Measurements from ENCODE around the gene FAM120AOS.

FAM120AOS gene

DNA sequence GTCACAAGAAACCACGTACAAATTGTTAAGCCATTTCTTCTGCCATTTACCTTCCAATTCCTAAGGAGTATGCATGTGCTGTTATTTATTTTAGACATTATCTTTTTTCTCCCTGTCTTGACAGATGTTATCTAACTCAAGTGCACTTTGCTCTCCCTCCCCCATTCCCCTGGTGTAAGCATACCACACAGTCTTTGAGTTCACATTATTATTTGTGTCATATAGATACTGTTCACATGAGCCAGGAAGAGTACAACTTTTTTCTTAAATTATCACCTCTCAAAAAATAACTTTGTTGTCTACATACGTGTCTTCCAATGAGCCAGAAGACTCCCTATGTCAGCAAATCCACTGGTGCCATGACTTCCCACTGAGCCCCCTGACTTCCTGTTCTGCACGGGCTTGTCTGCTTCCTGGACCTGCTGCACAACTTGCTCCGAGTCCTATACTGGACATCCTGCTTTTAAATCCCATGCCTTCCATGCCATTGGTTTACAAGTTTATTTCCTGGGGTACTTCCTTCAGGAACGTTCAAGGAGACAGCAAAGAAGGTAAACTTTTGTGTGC lies 21.8 kb downstream of the FAM120AOS start:
- H3K36me3 ChIP-seq (ENCODE audit: control insufficient read depth, insufficient read depth, low read length), result no peaks in the 10 kb centered on the region
- no peaks in the 10 kb centered on the region for H3K27me3 ChIP-seq (ENCODE audit: control insufficient read depth, insufficient read depth, low read length, poor library complexity, severe bottlenecking)
- WGBS, 2 experiments, result 88 to 92% methylated on average over 5 of the region's 5 CpGs
- no peaks in the 10 kb centered on the region for H3K9me3 ChIP-seq (ENCODE audit: control insufficient read depth, low read length)
- H3K27ac ChIP-seq (ENCODE audit: insufficient read depth, low read depth, low read length, poor library complexity, severe bottlenecking), result no peak overlapping the region
- no peaks in the 10 kb centered on the region for H3K4me1 ChIP-seq (ENCODE audit: control insufficient read depth, insufficient read depth, low read length)
- H3K4me3 ChIP-seq (ENCODE audit: insufficient read depth, low read depth, low read length), result no peak overlapping the region

DNA sequence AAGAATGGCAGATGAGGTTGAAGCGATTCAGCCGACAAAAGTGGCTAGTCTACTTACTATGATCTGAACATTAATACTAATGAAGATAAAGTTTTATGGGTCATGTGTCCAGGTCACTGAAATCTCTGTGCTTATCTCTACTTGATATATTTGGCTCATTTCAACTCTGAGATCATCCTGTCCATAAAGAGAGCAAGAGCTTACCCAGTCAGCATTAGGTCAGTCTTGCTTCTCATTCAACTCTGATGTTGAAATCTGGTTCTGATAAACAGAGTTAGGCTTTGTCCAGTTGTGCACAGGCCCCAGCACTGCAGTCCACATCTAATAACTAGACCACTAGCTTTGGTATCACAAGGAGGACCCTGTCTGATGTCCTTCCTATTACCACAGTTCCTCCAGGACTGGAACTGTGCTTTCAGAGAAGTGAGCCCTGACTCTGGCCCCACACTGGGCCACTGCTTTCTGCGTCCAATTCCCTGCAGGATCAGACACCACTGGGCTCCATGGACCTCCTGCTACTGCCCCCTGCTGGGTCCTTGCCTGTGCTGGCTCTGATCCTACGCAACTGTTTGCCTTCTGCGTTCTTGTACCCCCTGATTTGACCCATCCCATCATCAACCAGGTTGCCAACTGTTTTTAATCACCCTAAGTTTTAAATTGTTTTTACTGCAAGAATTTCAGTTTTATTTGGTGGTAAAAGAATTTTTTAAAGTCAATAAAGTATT lies 25.6 kb downstream of the FAM120AOS start:
- H3K4me3 ChIP-seq (ENCODE audit: insufficient read depth, low read depth, low read length), result no peak overlapping the region
- H3K9me3 ChIP-seq (ENCODE audit: control insufficient read depth, low read length), result no peaks in the 10 kb centered on the region
- WGBS, 2 experiments, result 86 to 87% methylated on average over 5 of the region's 5 CpGs
- no peaks in the 10 kb centered on the region for H3K27me3 ChIP-seq (ENCODE audit: control insufficient read depth, insufficient read depth, low read length, poor library complexity, severe bottlenecking)
- H3K4me1 ChIP-seq (ENCODE audit: control insufficient read depth, insufficient read depth, low read length), result no peaks in the 10 kb centered on the region
- H3K36me3 ChIP-seq (ENCODE audit: control insufficient read depth, insufficient read depth, low read length), result no peaks in the 10 kb centered on the region
- no peak overlapping the region for H3K27ac ChIP-seq (ENCODE audit: insufficient read depth, low read depth, low read length, poor library complexity, severe bottlenecking)

DNA sequence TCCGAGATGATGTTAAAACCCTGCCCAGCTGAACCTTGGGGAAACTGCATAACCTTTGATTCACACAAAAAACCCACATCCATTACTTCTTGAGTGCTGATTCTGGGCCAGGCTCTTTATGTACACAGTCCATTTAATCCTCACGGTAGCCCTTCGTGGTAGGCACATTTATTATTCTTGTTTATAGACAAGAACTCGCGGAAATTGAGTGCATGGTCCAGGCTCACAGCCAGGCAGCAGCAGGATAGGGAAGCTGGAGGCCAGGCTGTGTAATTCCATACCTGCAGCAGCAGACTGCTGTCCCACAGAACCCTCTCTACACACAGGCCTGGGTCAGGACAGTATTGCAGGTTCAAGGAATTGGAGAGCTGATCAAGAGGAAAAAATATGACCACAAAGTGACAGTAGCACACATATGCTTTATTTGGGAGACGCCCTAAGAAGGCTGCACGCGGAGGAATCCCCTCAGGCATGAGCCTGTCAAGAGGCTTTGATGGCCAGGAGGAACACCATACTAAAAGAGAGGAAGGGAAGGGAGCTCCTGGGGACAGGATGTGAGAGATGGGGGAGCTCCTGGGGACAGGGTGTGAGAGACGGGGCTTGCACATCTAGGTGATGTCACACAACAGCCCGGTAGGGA lies 30.3 kb downstream of the FAM120AOS start:
- Histone ChIP-seq H3K9me3 (ENCODE audit: control insufficient read depth, low read length) (no peaks in the 10 kb centered on the region), H3K4me1 (ENCODE audit: control insufficient read depth, insufficient read depth, low read length) (no peaks in the 10 kb centered on the region), H3K4me3 (ENCODE audit: insufficient read depth, low read depth, low read length) (no peak overlapping the region), H3K36me3 (ENCODE audit: control insufficient read depth, insufficient read depth, low read length) (no peaks in the 10 kb centered on the region), H3K27me3 (ENCODE audit: control insufficient read depth, insufficient read depth, low read length, poor library complexity, severe bottlenecking) (no peaks in the 10 kb centered on the region), H3K27ac (ENCODE audit: insufficient read depth, low read depth, low read length, poor library complexity, severe bottlenecking) (no peak overlapping the region)
- WGBS, 2 experiments, result 93 to 94% methylated on average over 10 of the region's 10 CpGs

DNA sequence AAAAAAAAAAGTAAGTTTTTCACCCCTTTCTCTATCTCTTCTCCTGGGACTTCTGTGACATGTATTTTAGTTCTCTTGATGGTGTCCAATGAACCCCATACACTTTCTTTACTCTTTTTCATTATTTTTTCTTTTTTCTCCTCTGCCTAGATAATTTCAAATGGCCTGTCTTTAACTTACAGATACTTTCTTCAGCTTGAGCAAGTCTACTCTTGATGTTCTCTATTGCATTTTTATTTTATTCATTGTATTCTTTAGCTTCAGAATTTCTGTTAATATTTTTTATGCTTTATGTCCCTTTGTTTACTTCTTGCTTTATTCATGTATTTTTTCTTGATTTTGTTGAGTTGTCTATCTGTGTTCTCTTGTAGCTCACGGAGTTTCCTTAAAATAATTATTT lies 34.4 kb downstream of the FAM120AOS start:
- no peaks in the 10 kb centered on the region for H3K4me1 ChIP-seq (ENCODE audit: control insufficient read depth, insufficient read depth, low read length)
- no peaks in the 10 kb centered on the region for H3K9me3 ChIP-seq (ENCODE audit: control insufficient read depth, low read length)
- no peak overlapping the region for H3K27ac ChIP-seq (ENCODE audit: insufficient read depth, low read depth, low read length, poor library complexity, severe bottlenecking)
- 100% methylated on average over 1 of the region's 1 CpG for WGBS, 2 experiments
- no peak overlapping the region for H3K4me3 ChIP-seq (ENCODE audit: insufficient read depth, low read depth, low read length)
- H3K36me3 ChIP-seq (ENCODE audit: control insufficient read depth, insufficient read depth, low read length), result no peaks in the 10 kb centered on the region
- H3K27me3 ChIP-seq (ENCODE audit: control insufficient read depth, insufficient read depth, low read length, poor library complexity, severe bottlenecking), result no peaks in the 10 kb centered on the region

DNA sequence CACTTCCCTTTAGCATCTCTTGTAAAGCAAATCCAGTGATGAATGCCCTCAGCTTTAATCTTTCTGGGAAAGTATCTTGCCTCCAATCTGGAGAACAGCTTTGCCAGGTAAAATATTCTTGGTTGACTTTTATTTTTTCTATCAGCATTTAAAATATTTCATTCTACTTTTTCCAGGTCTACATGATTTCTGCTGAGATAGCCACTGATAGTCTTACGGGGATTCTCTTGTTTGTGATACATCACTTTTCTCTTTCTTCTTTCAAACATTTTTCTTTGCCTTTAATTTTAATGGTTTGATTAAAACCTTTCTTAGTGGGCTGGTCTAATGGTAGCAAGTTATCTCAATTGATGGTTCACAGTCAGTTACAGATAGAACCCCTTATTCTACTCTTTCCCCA lies 35.8 kb downstream of the FAM120AOS start:
- 100% methylated on average over 1 of the region's 1 CpG for WGBS, 2 experiments
- Histone ChIP-seq H3K9me3 (ENCODE audit: control insufficient read depth, low read length) (no peaks in the 10 kb centered on the region), H3K36me3 (ENCODE audit: control insufficient read depth, insufficient read depth, low read length) (no peaks in the 10 kb centered on the region), H3K4me3 (ENCODE audit: insufficient read depth, low read depth, low read length) (no peak overlapping the region), H3K4me1 (ENCODE audit: control insufficient read depth, insufficient read depth, low read length) (no peaks in the 10 kb centered on the region), H3K27ac (ENCODE audit: insufficient read depth, low read depth, low read length, poor library complexity, severe bottlenecking) (no peak overlapping the region), H3K27me3 (ENCODE audit: control insufficient read depth, insufficient read depth, low read length, poor library complexity, severe bottlenecking) (no peaks in the 10 kb centered on the region)

DNA sequence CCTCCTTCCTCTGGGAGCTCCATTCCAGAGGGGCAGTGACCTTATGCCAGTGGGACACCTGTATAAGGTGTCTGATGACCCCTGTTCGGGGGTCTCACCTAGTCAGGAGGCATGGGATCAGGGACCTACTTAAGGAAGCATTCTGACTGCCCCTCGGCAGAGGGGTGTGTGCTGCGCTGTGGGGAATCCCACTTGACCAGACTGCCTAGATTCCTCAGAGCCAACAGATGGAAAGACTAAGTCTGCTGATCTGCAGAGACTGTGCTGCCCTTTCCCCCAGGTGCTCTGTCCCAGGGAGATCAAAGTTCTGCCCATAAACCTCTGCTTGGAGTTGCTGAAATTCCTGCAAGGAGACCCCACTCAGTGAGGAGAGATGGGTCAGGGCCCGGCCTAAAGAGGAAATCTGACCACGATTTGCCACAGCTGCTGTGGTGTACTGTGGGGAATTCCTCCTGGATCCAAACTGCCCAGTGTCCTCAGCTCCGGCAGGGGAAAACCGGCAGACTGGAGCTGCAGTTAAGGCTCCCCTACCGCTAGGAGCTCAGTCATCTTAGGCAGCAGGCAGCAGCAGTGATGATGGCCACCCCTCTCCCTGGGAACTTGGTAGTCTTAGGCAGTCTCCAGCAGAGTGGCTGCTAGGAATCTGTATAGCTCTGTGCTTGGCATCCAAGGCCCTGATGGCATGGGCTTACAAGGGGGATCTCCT lies 36.7 kb downstream of the FAM120AOS start:
- Histone ChIP-seq H3K9me3 (ENCODE audit: control insufficient read depth, low read length) (no peaks in the 10 kb centered on the region), H3K4me1 (ENCODE audit: control insufficient read depth, insufficient read depth, low read length) (no peaks in the 10 kb centered on the region), H3K27ac (ENCODE audit: insufficient read depth, low read depth, low read length, poor library complexity, severe bottlenecking) (no peak overlapping the region), H3K36me3 (ENCODE audit: control insufficient read depth, insufficient read depth, low read length) (no peaks in the 10 kb centered on the region), H3K27me3 (ENCODE audit: control insufficient read depth, insufficient read depth, low read length, poor library complexity, severe bottlenecking) (no peaks in the 10 kb centered on the region), H3K4me3 (ENCODE audit: insufficient read depth, low read depth, low read length) (no peak overlapping the region)
- 91% methylated on average over 8 of the region's 8 CpGs for WGBS, 2 experiments

DNA sequence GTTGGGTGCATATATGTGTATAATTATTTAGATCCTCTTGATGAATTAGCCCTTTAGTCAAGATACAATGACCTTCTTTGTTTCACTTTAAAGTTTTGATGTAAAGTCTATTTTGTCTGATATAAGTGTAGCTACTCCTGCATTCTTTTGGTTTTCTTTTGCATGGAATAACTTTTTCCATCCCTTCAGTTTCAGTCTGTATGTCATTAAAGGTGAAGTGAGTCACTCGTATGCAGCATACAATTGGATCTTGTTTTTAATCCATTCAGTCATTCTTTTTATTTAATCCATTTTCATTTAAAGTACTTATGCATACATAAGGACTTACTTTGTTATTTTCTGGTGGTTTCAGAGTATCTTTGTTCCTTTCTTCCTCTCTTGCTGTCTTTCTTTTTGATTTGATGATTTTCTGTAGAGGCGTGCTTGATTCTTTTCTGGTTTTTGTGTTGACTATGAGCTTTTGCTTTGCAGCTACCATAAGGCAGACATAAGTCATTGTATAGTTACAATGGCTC lies 38.1 kb downstream of the FAM120AOS start:
- Histone ChIP-seq H3K4me3 (ENCODE audit: insufficient read depth, low read depth, low read length) (no peak overlapping the region), H3K27me3 (ENCODE audit: control insufficient read depth, insufficient read depth, low read length, poor library complexity, severe bottlenecking) (no peaks in the 10 kb centered on the region), H3K4me1 (ENCODE audit: control insufficient read depth, insufficient read depth, low read length) (no peaks in the 10 kb centered on the region), H3K27ac (ENCODE audit: insufficient read depth, low read depth, low read length, poor library complexity, severe bottlenecking) (no peak overlapping the region), H3K9me3 (ENCODE audit: control insufficient read depth, low read length) (no peaks in the 10 kb centered on the region), H3K36me3 (ENCODE audit: control insufficient read depth, insufficient read depth, low read length) (no peaks in the 10 kb centered on the region)
- WGBS, 2 experiments, result 90 to 100% methylated on average over 1 of the region's 2 CpGs

DNA sequence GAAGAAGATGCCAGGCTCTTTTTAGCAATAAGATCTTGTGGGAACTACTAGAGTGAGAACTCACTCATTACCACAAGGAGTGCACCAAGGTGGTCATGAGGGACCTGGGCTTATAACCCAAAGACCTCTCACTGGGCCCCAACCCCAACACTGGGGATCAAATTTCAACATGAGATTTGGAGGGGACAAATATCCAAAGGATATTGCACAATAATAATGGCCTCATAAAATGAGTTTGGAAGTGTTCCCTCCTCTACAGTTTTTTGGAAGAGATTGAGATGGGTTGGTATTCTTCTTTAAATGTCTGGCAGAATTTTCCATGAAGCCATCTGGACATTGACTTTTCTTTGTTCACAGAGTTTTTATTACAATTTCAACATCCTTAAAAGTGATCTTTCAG lies 39.9 kb downstream of the FAM120AOS start:
- Histone ChIP-seq H3K9me3 (ENCODE audit: control insufficient read depth, low read length) (no peaks in the 10 kb centered on the region), H3K27me3 (ENCODE audit: control insufficient read depth, insufficient read depth, low read length, poor library complexity, severe bottlenecking) (no peaks in the 10 kb centered on the region), H3K4me3 (ENCODE audit: insufficient read depth, low read depth, low read length) (no peak overlapping the region), H3K27ac (ENCODE audit: insufficient read depth, low read depth, low read length, poor library complexity, severe bottlenecking) (no peak overlapping the region), H3K36me3 (ENCODE audit: control insufficient read depth, insufficient read depth, low read length) (no peaks in the 10 kb centered on the region), H3K4me1 (ENCODE audit: control insufficient read depth, insufficient read depth, low read length) (no peaks in the 10 kb centered on the region)

DNA sequence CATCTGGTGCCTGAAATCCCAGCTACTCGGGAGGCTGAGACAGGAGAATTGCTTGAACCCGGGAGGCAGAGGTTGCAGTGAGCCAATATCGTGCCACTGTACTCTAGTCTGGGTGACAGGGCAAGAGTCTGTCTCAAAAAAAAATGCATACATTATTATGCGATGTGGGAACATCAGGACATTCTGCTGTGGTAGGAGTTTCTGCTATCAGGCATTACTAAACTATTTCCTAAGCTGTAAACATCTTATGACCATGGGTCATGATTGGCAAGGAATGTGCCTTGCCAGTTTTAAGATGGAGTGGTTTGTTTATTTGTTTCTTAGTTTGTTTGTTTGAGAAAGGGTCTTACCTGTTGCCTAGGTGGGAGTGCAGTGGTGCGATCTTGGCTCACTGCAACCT lies 47.0 kb downstream of the FAM120AOS start:
- Histone ChIP-seq H3K27ac (ENCODE audit: insufficient read depth, low read depth, low read length, poor library complexity, severe bottlenecking) (no peak overlapping the region), H3K9me3 (ENCODE audit: control insufficient read depth, low read length) (no peaks in the 10 kb centered on the region), H3K36me3 (ENCODE audit: control insufficient read depth, insufficient read depth, low read length) (no peaks in the 10 kb centered on the region), H3K4me3 (ENCODE audit: insufficient read depth, low read depth, low read length) (no peak overlapping the region), H3K4me1 (ENCODE audit: control insufficient read depth, insufficient read depth, low read length) (no peaks in the 10 kb centered on the region), H3K27me3 (ENCODE audit: control insufficient read depth, insufficient read depth, low read length, poor library complexity, severe bottlenecking) (no peaks in the 10 kb centered on the region)
- 87 to 97% methylated on average over 5 of the region's 5 CpGs for WGBS, 2 experiments

DNA sequence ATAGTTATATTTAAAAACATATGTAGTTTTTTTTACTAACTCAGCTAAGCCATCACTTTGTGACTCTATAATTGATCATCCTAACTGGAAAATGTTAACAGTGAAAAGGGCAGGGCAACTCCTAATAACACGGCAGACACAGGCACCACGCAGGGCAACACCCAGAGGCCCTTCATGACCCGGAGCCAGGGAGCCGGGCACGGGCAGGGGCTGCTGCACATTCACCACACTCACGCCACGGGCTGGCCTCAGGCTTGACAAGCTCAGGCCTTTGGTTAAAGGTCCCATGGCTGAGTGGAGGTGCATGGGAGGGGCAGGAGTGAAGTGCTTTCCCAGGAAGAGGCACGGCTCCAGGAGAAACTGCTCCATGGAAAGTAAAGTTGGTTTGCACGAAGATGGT lies 54.9 kb downstream of the FAM120AOS start:
- H3K27me3 ChIP-seq (ENCODE audit: control insufficient read depth, insufficient read depth, low read length, poor library complexity, severe bottlenecking), result no peaks in the 10 kb centered on the region
- no peak overlapping the region for H3K4me3 ChIP-seq (ENCODE audit: insufficient read depth, low read depth, low read length)
- H3K9me3 ChIP-seq (ENCODE audit: control insufficient read depth, low read length), result no peaks in the 10 kb centered on the region
- no peaks in the 10 kb centered on the region for H3K4me1 ChIP-seq (ENCODE audit: control insufficient read depth, insufficient read depth, low read length)
- 92 to 96% methylated on average over 9 of the region's 9 CpGs for WGBS, 2 experiments
- no peak overlapping the region for H3K27ac ChIP-seq (ENCODE audit: insufficient read depth, low read depth, low read length, poor library complexity, severe bottlenecking)
- no peaks in the 10 kb centered on the region for H3K36me3 ChIP-seq (ENCODE audit: control insufficient read depth, insufficient read depth, low read length)

Measured in ectodermal cell (in vitro differentiated cells).